Heart left ventricle (tissue), 16 donors: ENCODE data around the gene MICB. TPM values are rescaled to one million over a fixed set of nuclear protein-coding genes. Genes with fewer than 3 reads are reported as not detected.
"Not testable (repeated sequence)": the region's sequence is repeated elsewhere in the genome, so short reads cannot be mapped to it uniquely, and the experiment has no call there.

ENCODE experiments used
- ATAC-seq, 4 donors: fragments of 200-7000 bp; cut with Tn5 transposase; one replicate each; pipeline ENCODE4 v1.9.1; 2020 to 2022; ENCODE audit warnings: moderate library complexity in 4 of 4, mild to moderate bottlenecking in 3 of 4, moderate number of reproducible peaks in 1 of 4
- DNase-seq, 5 donors: peaks; one replicate each; pipeline ENCODE4 v3.0.0-alpha.2; 2020
- H3K27ac ChIP-seq, 12 donors: fragments of 200-600 bp; sonication (generic) in 4 of 12; one replicate each; pipeline versions ENCODE4 v1.5.0 to v1.8.0; 2016 to 2022; ENCODE audit warnings: mild to moderate bottlenecking in 2 of 12
- H3K27me3 ChIP-seq, 9 donors: fragments of 200-600 bp; sonication (generic) in 2 of 9; one replicate each; pipeline versions ENCODE4 v1.5.1 to v1.8.0; 2016 to 2022; ENCODE audit warnings: mild to moderate bottlenecking in 3 of 9
- H3K36me3 ChIP-seq, 9 donors: fragments of 200-600 bp; sonication (generic) in 2 of 9; one replicate each; pipeline versions ENCODE4 v1.5.0 to v1.8.0; 2018 to 2022; ENCODE audit warnings: mild to moderate bottlenecking in 2 of 9
- H3K4me1 ChIP-seq, 12 donors: fragments of 200-600 bp; sonication (generic) in 4 of 12; one replicate each; pipeline versions ENCODE4 v1.5.0 to v1.8.0; 2016 to 2022; ENCODE audit warnings: mild to moderate bottlenecking in 3 of 12
- H3K4me3 ChIP-seq, 12 donors: fragments of 200-600 bp; sonication (generic) in 4 of 12; one replicate each; pipeline versions ENCODE4 v1.5.0 to v1.8.0; 2017 to 2022; ENCODE audit warnings: mild to moderate bottlenecking in 9 of 12, moderate library complexity in 4 of 12
- H3K9me3 ChIP-seq, 12 donors: fragments of 200-600 bp; sonication (generic) in 4 of 12; one replicate each; pipeline versions ENCODE4 v1.5.0 to v1.8.0; 2016 to 2022; ENCODE audit warnings: mild to moderate bottlenecking in 1 of 12
- POLR2A ChIP-seq, 2 donors: fragments of 450-650 bp; IDR thresholded peaks; one replicate each; pipeline ENCODE4 v1.6.1; 2017; ENCODE audit warnings: antibody characterized with exemption in 2 of 2, mild to moderate bottlenecking in 2 of 2, moderate library complexity in 2 of 2
- WGBS, 4 donors: extraction: QIAGEN DNeasy Blood & Tissue Kit in 2 of 4; methylation state at CpG; one replicate each; pipeline versions ENCODE4 v1.1.5 to v1.1.7; 2013 to 2018; 5-methylcytosine and 5-hydroxymethylcytosine counted together
- intact Hi-C, 10 donors: fragments of 100-400 bp; cut with DNase I; formaldehyde crosslinking; loops; one replicate each; pipeline versions ENCODE4 v1.11.1 to v1.14.2; 2022
- polyA plus RNA-seq, 2 donors: library from polyadenylated mRNA; stranded (reverse); fragments of 200-250 nt; gene quantifications; one replicate each; pipeline ENCODE4 v1.2.3, GENCODE V29; 2013
- total RNA-seq, 9 donors: library from RNA; depleted of rRNA in 2 of 9; stranded (reverse); fragments of >200 nt in 2 of 9; fragmentation: NEBNext Ultra II Directional in 3 of 9; extraction: Animal tissue kit (Norgen Biotek cat#: 25700) in 3 of 9; gene quantifications; one replicate each; pipeline versions ENCODE4 v1.1.0 to v1.2.4, GENCODE V29; 2016 to 2023
- TF ChIP-seq, protein P1 (sequence below), 12 donors: fragments of 200-600 bp; sonication (generic) in 4 of 12; IDR thresholded peaks; one replicate each; pipeline versions ENCODE4 v1.5.0 to v1.8.0; 2018 to 2022; ENCODE audit warnings: antibody characterized with exemption in 12 of 12, mild to moderate bottlenecking in 5 of 12
- donor health status: ischemic (EF 13 %, LVEDD 7.1; RV severe dilation, severe dysfunction).
- donor health status: healthy with polysubstance abuse.
- donor health status: DM: no; HTN: yes; CAD: no.
- donor health status: DM: no; HTN: no; CAD: no.
- donor health status: ischemic (EF 25% LVEDD 6.9; RV normal size, moderate dysfunction).
- donor health status: ischemic (EF 25% LVEDD 5.7; RV mildly dilated, moderate dysfunction).
- donor health status: healthy.
- donor health status: DM: yes; HTN: yes; CAD: no.
- donor health status: ischemic (EF 35%, LVEDD 5.7; RV mildly dilated, moderate dysfunction).
- donor health status: nonischemic (EF 11% LVEDD 7.7; RV severe dilation, severe dysfunction).
- donor health status: DM: yes; HTN: yes; CAD: no.
- donor health status: PGD.
- donor health status: ischemic (EF 29% LVEDD 5.4; RV normal size, mild dysfunction).
- donor health status: nonischemic (EF 23%, LVEDD 6.1; RV moderate dilation, normal function).

Gene MICB
- total and polyA plus RNA-seq, 11 donors: 0.84 to 8.8 (median 1.4) TPM

DNA sequence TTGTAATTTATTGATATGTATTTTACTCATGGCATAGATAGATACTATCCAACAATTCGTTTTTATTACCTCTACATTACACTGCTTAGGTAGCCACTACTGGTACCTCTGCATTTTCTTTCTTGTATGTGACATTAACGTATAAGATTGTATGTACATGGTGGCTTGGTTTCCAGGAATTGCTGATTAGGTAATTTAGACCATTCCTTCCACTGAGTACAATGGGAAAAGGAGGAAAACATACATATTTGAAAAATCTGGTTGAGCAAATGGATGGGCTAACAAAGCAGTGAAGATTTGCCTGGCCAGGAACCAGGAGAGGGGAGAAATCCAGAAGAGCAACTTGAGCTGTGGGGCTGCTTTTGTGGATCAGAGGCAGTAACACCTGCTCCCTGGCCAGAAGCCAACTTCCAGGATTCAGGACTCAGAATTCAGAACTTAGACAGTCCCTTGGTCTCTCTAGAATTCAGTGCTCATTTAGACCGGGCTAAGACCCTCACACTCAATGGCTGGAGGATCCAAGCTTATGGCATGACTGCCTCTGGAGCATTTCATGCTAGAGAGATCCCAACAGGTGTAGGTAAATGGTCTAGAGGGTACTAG, 17.9 kb upstream of the MICB start:
- Histone ChIP-seq H3K9me3 (no peaks in the 10 kb centered on the region), H3K36me3 (no peaks in the 10 kb centered on the region), H3K27ac (no peak overlapping the region), H3K4me3 (no peak overlapping the region), H3K27me3 (no peaks in the 10 kb centered on the region), H3K4me1 (no peaks in the 10 kb centered on the region)
- intact Hi-C loops: no loop called here
- ATAC-seq (no peak), DNase-seq (no peak)
- TF ChIP-seq, protein P1, sequence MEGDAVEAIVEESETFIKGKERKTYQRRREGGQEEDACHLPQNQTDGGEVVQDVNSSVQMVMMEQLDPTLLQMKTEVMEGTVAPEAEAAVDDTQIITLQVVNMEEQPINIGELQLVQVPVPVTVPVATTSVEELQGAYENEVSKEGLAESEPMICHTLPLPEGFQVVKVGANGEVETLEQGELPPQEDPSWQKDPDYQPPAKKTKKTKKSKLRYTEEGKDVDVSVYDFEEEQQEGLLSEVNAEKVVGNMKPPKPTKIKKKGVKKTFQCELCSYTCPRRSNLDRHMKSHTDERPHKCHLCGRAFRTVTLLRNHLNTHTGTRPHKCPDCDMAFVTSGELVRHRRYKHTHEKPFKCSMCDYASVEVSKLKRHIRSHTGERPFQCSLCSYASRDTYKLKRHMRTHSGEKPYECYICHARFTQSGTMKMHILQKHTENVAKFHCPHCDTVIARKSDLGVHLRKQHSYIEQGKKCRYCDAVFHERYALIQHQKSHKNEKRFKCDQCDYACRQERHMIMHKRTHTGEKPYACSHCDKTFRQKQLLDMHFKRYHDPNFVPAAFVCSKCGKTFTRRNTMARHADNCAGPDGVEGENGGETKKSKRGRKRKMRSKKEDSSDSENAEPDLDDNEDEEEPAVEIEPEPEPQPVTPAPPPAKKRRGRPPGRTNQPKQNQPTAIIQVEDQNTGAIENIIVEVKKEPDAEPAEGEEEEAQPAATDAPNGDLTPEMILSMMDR (IDR thresholded peaks at IDR 0.05): no peak
- TF ChIP-seq POLR2A (IDR thresholded peaks at IDR 0.05): no peak
- 63 to 77% (median 70%) methylated on average over 3 of the region's 3 CpGs for WGBS, 4 donors

DNA sequence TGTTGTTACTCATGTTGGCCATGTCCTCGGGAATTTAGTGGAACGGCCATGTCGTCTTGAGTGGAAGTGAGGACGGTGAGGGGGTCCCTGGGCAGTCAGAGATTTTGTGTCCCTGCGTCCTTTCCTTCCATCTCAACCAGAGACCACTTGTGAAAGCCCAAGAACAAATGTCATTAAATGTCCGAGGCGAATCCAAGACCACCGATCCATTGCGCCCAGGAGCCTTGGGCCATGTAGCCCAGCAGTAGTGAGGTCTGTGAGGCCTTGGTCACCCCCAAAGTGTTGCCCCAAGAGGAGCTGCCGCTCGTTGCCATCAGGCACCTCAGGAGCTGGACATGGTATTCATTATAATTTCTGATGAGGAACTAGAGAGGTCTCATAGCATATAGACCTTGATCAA, 17.4 kb upstream of the MICB start:
- H3K4me3 ChIP-seq: no peak overlapping the region
- WGBS, 4 donors: 85 to 90% (median 88%) methylated on average over 11 of the region's 11 CpGs
- ATAC-seq (no peak), DNase-seq (no peak)
- H3K4me1 ChIP-seq: no peaks in the 10 kb centered on the region
- H3K27ac ChIP-seq: no peak overlapping the region
- no peaks in the 10 kb centered on the region for H3K27me3 ChIP-seq
- H3K9me3 ChIP-seq: no peaks in the 10 kb centered on the region
- no peaks in the 10 kb centered on the region for H3K36me3 ChIP-seq
- no peak for TF ChIP-seq POLR2A (IDR thresholded peaks at IDR 0.05)
- TF ChIP-seq, protein P1 (IDR thresholded peaks at IDR 0.05): no peak
- intact Hi-C loops: no loop called here

- TF ChIP-seq, protein P1 (IDR thresholded peaks at IDR 0.05): no peak
- TF ChIP-seq POLR2A (IDR thresholded peaks at IDR 0.05): no peak
- intact Hi-C loops: no loop called here
- Histone ChIP-seq H3K27ac (no peak overlapping the region), H3K27me3 (no peaks in the 10 kb centered on the region), H3K9me3 (no peaks in the 10 kb centered on the region), H3K4me1 (no peaks in the 10 kb centered on the region), H3K4me3 (no peak overlapping the region), H3K36me3 (no peaks in the 10 kb centered on the region)
- DNase-seq (no peak), ATAC-seq (no peak)
- 66 to 82% (median 78%) methylated on average over 2 of the region's 2 CpGs for WGBS, 4 donors
Measured at GRCh38 chr6:31483392-31483791, 14.6 kb upstream of the MICB start.

- Histone ChIP-seq H3K4me3 (no peak overlapping the region), H3K9me3 (no peaks in the 10 kb centered on the region), H3K36me3 (no peaks in the 10 kb centered on the region), H3K27ac (no peak overlapping the region), H3K27me3 (peaks cover 0 to 4% (median 0%) of the 10 kb centered on the region in 9 donors), H3K4me1 (no peaks in the 10 kb centered on the region)
- intact Hi-C loops: loop anchor here in 3 of 10 donors (5.0 kb wide), 3 partner anchors 88 to 98 kb away; no protein-coding TSS in a partner anchor
- WGBS, 4 donors: 67 to 89% (median 76%) methylated on average over 1 of the region's 1 CpG
- DNase-seq: no peak
- no peak for ATAC-seq
- no peak for TF ChIP-seq POLR2A (IDR thresholded peaks at IDR 0.05)
- TF ChIP-seq, protein P1 (IDR thresholded peaks at IDR 0.05): no peak
Measured at GRCh38 chr6:31485055-31485454, 12.9 kb upstream of the MICB start.

DNA sequence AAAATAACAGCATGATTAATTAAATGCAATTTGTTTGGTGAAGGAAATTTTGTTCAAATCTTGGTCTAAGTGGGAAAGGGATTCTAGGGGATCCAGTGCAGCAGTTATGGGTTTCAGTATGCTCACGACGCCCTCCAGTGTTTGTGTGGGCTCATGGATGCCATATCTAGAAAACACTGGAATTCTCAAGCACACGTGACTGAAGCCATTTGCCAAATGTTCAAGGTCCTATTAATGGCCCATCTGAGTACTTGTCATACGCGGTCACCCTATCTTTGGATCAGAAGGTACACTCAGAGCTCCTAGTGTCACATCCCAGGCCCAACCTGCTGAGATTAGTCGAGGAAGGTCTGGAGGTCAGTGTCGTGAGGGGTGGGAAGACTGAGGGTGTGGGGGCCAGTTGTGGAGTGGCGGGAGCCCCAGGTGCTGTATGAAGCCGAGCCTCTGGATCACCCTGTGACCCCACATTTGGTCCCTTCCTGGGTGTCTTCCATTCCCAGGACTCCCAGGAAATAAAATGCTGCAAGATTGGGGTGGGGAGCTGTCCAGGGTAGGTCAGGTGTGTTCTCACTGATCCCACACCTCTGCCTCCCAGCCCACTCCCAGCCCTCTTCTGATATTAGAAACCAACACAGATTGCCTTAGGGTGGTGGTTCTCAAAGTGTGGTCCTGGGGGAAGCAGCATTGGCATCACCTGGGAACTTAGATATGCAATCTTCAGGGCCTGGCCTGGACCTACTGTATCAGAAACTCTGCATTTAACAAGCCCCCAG, 11.7 kb upstream of the MICB start:
- H3K36me3 ChIP-seq, H3K27me3 ChIP-seq, H3K4me1 ChIP-seq, H3K4me3 ChIP-seq, H3K27ac ChIP-seq, H3K9me3 ChIP-seq, DNase-seq: not testable (repeated sequence)
- peak in 3 of 4 donors; percentile 65 to 81 (median 76) for ATAC-seq
- intact Hi-C loops: loop anchor here in 3 of 10 donors (5.0 kb wide), 3 partner anchors 89 to 99 kb away; no protein-coding TSS in a partner anchor
- 17% methylated on average over 2 of the region's 9 CpGs; no CpG with 5 or more reads in 3 of the 4 donors for WGBS, 4 donors

DNA sequence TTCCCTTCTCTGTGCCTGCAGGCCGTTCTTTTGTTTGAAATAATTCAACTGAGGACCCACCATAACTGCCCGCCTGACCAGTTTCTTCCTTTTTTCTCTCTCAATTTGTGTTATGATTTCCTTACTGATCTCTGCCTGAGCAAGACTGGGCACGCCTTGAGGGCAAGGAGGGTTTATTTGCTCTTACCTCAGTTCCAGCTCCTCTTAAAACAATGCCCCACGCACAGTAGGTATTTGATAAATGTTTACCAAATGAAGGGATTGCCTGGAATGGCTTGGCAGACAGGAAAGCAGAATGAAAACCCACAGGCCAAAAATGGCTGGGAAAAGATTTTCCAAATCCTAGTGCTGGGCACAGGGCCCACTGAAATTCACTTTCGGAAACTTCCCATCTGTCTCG, 10.3 kb upstream of the MICB start:
- not testable (repeated sequence) for H3K27ac ChIP-seq, ATAC-seq, H3K4me1 ChIP-seq, DNase-seq, H3K27me3 ChIP-seq, H3K9me3 ChIP-seq, H3K36me3 ChIP-seq, H3K4me3 ChIP-seq
- intact Hi-C loops: loop anchor here in 3 of 10 donors (5.0 kb wide), 3 partner anchors 90 to 100 kb away; no protein-coding TSS in a partner anchor
- 83 to 91% (median 87%) methylated on average over 6 of the region's 6 CpGs for WGBS, 4 donors
